NCI-H1930 (cell line): Measurements from ENCODE around the gene KIAA1614.
"Not testable (repeated sequence)": the region's sequence is repeated elsewhere in the genome, so short reads cannot be mapped to it uniquely, and the experiment has no call there.

Source experiments
- DNase-seq, 2 experiments: peaks; one replicate each; lab custom pipeline; 2025; lab: John Stamatoyannopoulos, UW

KIAA1614 gene

DNA sequence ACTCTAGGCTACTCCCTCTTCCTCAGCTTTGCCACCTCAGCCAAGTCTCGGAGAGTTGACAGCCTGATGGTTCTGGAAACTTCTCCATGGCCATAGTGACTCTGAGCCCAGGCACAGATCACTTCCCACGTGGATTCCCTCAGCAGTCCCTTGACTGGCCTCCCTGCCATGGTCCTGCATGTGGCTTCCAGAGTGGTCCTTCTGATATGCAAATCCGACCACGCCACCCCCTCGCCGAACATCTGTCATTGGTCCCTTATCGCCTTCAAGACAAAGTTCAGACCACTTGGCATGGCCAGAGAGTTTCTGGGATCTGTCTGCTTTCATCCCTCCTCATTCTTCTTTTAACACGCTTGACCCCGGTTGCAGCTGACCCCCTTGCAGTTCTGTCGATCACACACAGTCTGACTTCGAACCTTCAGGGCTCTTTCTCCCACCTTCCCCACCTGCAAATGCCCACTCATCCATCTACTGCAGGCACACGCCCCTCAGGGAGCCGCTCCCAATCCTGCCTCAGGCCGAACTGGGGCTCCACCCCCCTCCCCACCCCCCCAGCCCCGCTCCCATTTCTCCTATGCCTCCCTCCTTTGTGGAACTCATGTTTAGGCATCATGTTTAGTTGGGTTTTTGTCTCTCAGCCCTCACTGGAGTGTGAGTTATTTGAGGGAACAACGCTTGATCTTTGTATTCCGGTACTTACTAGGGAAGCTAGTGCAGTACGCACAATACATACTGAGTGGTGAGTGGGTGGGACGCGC is 29.0 kb downstream of the KIAA1614 start:
- no peak for DNase-seq

DNA sequence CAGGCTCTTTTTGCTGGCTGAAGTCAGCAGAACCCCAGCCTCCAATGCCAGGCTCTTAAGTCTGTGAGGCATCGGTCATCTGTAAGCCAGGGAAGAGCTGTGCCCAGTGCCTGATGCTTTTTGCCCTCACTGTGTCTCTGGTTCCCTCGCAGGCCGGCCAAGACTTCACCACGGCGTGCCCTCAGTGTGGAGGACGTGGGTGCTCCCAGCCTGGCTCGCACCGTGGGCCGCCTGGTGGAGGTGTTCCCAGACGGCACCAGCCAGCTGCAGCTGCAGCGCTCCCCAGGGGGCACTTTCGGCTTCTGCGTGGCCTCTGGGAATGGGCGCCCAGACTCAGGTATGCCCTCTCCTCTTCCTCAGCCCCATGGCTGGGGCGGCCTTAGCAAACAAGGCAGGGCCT is 32.5 kb downstream of the KIAA1614 start:
- DNase-seq = no peak

DNA sequence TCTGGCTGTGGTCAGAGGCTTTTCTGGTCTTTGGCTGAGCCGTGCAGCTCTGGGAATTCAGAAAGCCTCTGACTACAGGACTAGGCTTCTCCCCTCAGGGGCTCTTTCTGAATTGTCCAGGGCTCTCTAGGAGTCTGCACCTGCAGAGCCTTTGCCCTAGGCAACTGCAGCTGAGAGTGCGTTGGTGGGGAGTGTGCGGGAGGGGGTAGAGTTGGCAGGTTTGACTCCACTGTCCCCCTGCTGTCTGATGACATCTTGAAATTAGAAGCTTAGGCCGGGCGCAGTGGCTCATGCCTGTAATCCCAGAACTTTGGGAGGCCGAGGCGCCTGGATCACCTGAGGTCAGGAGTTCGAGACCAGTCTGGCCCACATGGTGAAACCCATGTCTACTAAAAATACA is 32.9 kb downstream of the KIAA1614 start:
- DNase-seq = no peak

DNA sequence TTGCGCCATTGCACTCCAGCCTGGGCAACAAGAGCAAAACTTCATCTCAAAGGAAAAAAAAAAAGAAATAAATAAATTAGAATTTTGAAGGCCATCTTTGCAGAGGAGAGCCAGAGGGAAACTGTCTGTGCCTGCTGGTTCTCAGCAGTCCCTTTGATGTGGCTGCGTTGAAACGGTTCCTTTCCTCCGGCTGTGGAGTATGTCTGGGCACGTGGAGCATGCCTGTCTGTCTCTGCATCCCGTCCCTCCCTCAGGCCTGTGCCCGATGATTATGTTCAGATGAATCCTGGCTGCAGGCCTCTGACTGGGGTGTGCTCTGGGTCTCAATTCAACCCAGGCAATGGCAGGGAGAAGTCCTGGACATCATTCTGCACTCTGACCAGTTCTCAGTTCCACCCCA is 33.4 kb downstream of the KIAA1614 start:
- DNase-seq = no peak

DNA sequence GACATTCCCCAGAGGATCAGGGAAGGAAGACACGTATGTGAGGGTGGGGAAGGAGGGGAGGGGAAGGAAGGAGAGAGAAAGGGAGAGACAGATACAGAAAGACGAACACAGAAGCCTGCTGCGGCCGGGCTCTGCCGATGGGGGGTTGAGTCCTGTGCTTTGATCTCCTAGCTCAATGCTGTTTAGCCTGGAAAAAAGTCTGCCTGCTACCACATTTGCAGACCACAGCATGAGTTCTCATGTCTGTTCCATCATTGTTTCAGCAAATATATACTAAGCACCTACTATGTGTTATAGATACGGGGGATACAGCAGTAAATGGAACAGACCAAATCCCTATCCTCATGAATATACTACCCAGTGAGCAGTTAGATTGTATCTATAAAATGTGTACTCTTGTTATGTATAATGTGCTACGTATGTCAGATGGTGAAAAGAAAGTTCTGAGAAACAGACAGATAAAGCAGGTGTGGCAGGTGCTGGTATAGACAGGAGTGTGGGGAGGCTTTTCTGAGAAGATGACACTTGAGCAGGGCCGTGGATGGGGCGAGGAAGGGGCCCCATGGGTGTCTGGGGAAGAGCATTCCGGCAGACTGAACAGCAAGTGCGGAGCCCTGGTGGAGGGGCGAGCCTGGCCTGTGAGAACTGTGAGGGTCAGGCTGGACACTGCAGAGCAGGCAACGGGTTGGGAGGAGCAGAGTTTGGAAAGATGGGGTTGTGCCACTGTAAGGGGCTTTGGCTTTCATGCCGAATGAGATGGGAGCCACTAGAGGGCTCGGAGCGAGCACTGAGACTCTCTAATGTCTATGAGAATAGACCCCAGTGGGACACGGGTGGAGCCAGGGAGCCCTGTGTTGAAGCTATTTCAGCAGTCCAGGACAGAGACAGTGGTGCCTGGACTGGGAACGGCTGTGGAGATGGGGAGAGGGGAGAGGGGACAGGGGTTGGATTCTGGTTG is 34.1 kb downstream of the KIAA1614 start:
- DNase-seq = no peak

DNA sequence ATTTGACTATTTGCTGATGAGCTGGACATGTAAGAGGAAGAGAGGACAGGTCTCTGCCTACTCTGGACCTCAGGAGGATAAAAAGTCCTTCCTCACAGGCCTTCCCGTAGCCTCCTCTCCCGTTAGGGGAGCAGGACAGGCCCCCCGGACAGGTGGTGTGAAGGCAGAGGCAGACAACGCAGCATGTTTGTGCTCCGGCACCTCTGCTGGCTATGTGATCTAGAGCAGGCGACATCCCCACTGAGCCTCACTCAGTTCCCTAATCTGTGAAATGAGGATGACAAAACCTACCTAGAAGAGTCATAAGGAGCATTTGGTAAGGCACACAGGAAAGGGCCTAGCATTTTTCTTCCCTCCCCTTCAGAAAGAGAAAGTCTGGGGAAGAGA is 34.8 kb downstream of the KIAA1614 start:
- DNase-seq = no peak

DNA sequence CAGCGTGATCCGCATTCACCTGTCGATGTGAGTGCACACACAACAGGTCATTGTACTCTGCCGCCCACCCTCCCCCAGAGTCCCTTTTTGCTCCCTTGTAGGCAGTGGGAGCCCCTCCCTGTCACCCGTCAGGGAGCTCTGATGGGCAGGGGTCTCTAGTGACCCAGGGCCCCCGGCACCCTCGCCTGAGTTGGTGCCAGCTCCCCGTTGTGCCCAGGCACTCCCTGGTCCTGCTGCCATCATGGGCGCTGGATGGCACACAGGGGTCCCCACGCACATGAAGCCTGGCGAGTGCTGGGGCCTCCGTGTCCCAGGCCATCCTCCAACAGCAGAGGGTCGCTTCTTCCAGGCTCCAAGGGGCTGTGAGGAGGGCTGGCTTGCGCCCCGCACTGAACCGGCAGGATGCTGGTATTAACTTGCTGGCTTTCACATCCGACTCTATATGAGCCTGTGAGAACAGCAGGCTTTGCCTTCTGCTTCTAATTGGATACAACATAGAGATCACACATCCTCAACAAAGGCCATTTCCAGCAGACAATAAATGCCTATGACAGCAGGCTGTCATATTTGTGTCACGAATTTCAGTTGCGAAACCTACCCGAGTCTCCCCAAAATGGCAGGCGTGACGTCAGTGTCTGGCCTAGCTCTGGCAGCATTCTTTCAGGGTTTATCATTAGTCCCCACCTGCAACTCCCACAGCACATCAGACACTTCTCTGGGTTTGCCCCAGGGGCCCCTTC is 35.4 kb downstream of the KIAA1614 start:
- no peak for DNase-seq

DNA sequence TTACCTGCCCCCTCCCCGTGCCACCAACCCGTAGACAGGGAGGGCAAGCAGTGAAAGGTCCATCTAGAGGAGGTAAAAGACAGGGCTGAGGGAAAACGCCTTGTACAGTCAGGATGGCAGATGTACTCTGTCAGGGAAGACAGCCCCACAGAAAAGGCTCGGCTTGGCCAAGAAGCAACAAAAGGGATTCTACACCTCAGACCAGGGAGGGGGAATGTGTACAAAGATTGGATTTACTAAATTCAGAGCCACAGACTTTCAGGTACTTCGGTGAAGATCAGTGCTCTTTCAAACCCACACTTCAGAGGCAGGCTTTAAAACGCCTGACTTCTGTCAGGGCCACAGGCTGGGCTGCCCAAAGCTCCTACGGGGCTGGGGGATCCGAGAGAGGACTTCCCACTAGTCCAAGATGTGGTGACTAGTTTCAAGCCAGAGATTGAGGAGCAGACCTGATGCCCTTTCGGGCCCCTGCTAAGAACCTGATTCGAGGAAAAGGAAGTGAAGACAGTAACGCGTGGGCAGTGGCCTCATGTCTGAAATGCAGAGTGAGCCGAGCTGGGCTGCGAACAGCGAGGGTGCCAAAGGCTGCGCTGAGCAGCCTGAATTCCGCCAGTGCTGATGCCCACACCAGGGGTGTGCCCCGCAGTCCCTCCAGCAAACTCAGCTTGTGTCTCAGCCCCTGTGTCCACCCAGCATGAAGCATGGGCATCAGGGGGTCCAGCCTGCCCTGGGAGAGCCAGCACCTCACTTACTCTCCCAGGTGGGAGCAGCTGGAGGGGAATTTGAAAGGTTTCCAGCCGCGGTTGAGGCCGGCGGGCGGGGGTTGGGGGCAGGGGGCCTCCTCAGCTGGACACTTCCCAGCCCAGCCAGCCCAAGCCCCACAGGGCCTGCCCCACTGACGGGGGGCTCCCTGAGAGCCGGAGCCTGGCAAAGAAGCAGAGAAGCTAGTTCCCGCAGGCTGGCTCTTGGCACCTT is 36.2 kb downstream of the KIAA1614 start:
- no peak for DNase-seq

DNA sequence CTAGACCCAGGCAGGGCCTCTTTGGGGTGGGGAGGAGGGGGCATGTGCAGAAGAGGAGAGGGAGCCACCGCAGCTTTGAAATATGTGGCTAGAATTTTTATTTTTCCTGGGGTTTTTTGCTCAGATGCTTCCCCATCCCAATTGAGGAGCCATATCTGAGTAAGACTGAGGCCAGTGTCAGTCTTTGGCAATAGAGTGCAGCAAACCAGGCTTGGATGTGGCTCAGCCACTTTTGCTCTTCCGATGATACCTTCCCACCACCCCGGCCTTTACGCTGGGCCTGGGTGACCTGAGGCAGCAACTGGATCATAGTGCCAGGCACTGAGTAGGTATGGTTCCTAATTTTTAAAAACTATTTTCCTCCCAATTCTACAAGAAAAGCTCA is 36.9 kb downstream of the KIAA1614 start:
- DNase-seq = no peak

DNA sequence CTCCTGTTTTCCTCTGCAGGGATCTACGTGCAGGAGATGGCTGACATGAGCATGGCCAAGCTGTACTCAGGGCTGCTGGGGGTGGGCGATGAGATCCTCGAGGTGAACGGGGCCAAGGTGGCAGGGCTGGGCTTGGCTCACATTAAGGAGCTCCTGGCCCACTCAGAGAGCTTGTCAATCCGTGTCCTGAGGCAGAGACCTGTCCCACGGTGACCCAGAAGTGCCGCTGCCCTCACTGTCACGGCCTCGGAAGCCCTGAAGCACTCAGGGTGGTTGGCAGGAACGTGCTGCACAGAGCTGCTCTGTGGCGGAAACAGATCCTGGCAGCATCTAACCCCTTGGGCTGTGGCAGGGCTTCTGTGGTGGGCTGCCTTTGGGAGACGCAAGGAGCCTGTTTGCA is 37.6 kb downstream of the KIAA1614 start:
- no peak for DNase-seq

DNA sequence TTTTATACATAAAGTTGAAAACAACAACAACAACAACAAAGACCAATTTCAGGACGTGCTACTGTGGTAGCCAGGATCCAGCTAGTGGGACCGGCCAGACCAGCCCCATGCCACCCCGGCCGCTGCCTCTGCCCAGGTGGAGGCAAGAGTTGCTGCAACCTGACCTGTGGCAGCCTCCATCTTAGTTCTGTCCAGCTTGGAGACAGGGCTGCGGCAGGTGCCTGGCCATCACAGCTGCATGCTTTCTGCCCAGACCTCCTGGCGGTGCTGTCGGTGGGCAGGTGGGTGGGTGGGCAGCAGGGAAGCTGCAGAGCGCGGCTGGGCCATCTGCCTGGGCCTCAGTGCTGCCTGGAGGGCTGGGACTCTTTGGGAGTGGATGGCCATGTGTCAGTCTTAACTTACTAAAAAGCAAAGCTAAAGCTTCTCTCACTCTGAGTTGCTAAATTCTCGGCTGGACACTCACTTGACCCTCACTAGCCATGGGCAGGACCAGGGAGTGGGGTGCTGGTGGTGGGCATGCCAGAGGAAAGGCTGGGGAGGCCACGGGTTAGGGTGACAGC is 38.6 kb downstream of the KIAA1614 start:
- DNase-seq = no peak

DNA sequence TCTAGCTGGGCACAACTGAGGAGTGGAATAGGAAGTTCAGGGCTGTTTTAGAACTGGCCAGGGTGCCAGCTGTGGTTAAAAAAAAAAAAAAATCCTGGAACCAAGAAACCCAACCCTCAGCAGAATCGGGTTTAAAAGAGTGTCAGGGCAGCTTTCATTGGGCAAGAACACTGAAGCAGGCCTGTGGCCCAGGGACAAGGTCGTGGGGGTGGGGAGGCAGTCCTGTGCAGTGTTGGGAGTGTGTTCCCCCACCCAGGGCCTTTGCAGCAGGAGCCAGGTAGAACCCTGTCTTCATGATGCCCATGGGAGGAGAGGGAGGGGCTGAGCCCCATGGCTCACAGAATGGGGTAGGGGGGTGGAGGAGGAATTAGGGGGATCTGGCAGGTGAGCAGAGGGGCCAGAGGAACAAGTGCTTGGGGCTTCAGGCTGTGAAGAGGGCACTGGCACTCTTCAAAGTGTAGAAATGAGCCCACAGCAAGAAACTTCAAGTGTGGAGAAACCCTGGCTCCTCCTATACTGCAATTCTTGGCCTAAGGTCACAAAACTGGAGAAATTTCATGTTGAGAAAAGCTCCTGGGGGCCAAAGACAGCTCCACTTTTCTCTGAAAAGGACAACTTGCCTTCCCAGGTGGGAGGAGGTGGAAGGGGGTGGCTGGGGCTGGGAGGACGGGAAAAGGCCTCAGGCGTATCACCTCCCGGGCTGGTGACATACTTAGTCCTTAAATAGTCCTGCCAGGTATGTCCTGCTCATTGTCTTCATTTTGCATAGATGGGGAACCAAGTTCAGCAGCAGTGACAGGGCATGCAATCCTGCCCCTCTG is 39.3 kb downstream of the KIAA1614 start:
- no peak for DNase-seq

DNA sequence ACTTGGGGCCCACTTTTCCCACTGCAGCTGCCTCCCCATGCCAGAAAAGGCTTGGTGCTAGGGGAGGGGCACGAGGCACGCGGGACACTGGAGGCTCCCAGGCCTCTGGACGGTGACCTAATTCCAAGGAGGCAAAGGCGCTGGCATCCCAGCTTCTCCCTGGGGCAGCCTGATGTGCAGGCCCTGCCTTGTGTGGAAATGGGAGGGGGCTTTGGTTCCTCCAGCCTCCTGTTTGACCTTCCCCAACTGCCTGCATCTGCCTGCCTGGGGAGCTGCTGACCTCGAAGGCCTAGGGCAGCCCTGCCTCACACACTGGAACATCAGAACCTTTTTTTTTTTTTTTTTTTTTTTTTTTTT is 39.9 kb downstream of the KIAA1614 start:
- no peak for DNase-seq

DNA sequence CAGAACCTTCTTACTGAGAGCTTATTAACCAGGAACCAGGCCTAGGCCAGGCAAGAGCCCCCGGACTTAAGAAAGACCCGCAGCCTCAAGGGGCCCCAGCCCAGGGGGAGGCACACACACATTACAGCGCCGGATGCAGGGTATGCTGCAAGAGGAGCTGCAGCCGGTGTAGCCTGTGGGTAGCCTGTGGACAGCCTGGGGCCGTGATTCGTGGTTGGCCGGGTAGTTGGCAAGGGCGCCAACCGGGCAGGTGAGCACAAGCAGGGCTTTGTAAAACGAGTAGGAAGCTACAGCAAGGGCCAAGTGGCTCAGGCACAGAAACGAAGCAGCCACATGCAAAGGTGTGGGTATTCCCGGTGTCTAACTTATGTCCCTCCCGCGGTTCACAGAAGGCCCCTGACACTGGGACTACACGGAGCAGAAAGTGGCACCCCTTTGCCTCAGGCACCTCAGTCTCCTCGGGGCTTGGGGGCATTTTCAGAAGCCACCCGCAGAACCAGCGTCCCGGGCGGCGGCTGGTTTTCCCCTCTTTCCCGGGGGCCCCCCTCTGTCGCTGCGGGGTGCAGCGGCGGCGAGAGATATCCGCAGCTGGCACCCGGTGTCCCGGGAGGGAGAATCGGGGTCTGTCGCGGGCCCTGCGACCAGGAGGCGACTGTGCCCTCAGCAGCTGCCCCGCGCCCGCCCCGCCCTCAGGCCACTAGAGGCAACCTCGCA is 40.8 kb downstream of the KIAA1614 start:
- DNase-seq = no peak

DNA sequence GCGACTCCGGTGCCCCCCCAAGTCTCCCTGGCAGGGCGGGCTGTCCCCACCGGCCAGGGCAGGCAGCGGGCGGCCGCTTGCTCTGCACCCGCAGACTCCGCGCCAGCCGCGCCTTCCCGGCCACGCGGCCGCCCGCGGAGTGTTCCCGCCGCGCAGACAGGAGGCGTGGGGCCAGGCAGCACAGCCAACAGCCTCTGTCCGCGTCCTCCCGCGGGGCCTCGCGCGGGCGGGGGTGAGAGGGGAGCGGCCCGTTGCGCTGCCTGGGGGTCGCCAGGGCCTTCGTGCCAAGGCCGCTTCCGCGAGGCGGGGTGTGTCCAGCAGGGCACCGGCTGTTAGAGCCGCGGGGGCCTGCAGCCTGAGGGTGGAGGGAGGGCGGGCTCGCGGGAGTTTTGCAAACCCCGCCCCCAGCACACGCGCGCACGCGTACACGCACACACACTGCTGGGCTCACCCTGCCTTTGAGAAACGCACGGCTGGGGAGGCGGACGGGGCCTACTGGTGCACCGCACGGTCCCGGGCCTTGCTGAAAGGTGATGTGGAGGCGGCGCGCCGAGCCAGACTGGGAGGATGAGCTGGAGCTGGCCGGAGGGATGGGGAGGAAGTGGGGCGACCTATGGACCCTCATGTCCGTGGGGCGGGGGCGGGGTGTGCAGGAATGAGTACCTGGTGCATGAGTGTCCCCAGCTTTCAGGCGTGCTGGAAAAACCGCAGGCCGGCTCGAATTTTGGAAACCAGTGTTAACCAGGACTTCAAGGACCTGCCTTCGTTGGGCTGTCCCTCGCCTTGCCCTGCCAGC is 41.5 kb downstream of the KIAA1614 start:
- no peak for DNase-seq

DNA sequence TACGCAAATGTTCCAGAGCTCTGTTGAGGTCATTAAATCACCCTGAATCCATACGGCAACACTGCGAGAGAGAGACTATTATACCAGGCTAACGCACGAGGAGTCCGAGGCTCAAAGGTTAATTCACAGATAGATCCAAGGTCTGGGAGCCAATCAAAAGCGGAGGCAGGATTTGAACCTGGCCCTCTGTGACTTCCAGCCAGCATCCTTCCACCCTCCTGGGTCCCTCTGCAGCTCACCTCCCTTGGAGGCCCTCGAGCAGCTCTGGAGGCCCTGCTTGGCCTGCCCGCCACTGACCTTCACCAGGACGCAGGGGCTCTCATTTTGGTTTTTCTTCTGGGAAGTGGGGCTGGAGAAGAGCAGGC is 42.1 kb downstream of the KIAA1614 start:
- DNase-seq = no peak

DNA sequence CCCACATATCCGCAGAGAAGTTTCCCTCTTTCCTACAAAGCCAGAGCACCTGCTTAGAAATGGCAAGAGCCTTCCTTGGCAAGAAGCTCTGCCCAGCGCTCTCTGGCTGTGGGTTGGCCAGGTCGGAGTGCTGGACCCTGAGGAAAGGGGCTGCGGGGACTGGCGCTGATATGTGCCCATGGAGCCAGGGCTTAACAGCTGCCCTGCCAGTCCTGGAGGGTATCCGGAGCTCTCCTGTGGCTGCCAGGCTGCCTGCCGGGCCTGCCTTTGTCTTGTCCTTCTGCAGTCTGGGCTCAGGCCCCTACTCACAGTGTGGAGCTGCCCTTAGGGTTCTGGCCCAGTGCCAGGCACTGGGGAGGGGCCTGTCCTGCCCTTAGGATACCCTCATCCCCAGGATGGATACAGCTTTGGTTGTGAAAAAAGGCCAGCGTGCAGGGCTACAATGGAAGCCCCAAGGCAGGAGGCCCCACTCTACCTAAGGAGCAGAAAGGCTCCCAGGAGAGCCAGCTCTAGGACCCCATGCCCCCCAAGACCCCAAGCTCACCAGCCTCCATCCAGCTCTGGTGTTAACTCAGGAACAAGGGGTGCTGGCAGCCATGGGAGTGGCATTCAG is 43.4 kb downstream of the KIAA1614 start:
- no peak for DNase-seq

DNA sequence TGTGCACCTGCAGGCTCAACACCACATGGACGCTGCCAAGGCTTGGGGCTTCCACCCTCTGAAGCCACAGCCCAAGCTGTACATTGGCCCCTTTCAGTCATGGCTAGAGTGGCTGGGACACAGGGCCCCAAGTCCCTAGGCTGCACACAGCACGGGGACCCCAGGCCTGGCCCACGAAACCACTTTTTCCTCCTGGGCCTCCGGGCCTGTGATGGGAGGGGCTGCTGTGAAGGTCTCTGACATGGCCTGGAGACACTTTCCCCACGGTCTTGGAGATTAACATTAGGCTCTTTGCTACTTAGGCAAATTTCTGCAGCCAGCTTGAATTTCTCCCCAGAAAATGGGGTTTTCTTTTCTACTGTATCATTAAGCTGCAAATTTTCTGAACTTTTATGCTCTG is 46.9 kb downstream of the KIAA1614 start:
- not testable (repeated sequence) for DNase-seq
